22Rv1 (cell line): ENCODE data around the gene SMTNL2.

Experiments used
- H3K27ac ChIP-seq: fragments of 450-650 bp; 2 replicates; pipeline ENCODE4 v1.5.1; 2017
- ZFX ChIP-seq: fragments of 450-650 bp; IDR thresholded peaks from 2 replicates; pipeline ENCODE4 v1.6.1; 2017; ENCODE audit warnings: antibody characterized with exemption, borderline replicate concordance
- TF ChIP-seq, protein P1 (sequence below): fragments of 450-650 bp; IDR thresholded peaks from 2 replicates; pipeline ENCODE4 v1.5.1; 2017; ENCODE audit warnings: mild to moderate bottlenecking

Gene SMTNL2

DNA sequence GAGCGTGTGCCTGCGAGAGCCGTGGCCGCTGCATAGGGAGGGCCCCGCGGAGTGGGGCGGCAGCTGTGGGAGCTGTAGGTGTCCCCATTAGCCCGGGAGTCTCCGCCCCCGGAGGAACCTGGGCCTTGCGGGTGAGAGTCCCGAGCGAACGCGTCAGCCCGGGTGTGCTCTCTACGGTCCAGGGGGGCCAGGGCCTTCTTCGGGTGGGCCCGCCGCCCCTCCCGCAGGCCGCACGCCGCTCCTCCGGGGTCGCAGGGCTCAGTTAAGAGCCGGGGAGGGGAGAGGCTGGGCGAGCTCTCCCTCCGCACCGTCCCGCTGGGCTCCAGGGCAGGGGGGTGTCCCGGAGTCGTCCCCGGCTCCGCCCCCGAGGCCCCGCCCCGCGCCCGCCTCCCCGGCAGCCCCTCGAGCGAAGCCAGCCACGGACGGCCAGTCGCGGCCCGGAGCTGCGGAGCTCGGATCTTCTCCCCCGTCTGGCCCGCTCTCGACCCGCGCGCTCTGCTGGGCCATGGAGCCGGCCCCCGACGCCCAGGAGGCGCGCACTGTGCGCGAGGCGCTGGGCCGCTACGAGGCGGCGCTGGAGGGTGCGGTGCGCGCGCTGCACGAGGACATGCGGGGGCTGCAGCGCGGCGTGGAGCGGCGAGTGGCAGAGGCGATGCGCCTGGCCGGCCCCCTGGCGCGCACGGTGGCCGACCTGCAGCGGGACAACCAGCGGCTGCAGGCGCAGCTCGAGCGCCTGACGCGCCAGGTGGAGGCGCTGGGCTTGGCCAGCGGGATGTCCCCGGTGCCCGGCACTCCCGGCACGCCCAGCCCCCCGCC lies at the start of gene SMTNL2:
TSS of gene SMTNL2 (plus strand) at position 429 of the 816 bp plus-strand sequence. CDS start at position 506, 77 bp downstream.
- H3K27ac ChIP-seq, result no peak within 1 kb of the TSS
- no peak for TF ChIP-seq ZFX
- TF ChIP-seq, protein P1, sequence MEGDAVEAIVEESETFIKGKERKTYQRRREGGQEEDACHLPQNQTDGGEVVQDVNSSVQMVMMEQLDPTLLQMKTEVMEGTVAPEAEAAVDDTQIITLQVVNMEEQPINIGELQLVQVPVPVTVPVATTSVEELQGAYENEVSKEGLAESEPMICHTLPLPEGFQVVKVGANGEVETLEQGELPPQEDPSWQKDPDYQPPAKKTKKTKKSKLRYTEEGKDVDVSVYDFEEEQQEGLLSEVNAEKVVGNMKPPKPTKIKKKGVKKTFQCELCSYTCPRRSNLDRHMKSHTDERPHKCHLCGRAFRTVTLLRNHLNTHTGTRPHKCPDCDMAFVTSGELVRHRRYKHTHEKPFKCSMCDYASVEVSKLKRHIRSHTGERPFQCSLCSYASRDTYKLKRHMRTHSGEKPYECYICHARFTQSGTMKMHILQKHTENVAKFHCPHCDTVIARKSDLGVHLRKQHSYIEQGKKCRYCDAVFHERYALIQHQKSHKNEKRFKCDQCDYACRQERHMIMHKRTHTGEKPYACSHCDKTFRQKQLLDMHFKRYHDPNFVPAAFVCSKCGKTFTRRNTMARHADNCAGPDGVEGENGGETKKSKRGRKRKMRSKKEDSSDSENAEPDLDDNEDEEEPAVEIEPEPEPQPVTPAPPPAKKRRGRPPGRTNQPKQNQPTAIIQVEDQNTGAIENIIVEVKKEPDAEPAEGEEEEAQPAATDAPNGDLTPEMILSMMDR, result 0 out of 2 replicates have a peak, but pooled peaks have one; percentile 11

DNA sequence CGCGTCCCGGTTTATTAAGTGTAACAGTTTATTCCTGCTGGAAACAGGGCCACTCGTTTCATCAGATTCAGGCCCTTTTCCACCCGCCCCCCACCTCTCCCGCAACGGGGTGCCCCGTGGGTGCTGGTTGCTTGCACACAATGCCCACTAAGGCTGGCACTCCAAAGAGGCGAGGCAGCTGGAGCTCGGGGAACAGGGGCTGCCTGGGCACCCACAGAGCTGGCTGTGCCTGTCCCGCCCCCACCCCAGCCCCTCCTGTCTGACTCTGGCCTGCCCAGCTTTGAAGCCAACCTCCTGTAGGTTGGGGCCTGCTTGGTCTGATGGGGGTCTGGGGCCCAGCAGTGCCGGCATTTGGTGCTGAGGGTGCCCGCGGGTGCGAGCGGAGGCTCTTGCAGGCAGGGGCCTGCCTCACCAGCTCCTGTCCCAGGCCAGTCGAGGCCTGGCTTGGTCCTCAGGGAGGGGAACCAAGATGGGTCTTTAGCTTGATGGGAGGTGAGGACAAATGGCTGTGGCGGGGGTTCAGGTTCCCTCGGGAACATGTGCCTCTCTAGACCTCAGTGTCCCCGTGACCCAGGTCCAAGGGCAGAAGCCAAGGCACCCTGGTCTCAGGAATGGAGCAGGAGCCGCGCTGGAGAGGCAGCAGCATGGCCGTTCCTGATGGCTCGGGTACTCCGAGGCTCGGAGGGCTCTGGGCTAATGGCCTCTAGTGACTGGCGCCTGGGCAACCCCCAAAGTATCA lies 49.2 kb upstream of the SMTNL2 start:
- TF ChIP-seq, protein P1, result no peak
- no peak for TF ChIP-seq ZFX
- H3K27ac ChIP-seq, result no peak overlapping the region

DNA sequence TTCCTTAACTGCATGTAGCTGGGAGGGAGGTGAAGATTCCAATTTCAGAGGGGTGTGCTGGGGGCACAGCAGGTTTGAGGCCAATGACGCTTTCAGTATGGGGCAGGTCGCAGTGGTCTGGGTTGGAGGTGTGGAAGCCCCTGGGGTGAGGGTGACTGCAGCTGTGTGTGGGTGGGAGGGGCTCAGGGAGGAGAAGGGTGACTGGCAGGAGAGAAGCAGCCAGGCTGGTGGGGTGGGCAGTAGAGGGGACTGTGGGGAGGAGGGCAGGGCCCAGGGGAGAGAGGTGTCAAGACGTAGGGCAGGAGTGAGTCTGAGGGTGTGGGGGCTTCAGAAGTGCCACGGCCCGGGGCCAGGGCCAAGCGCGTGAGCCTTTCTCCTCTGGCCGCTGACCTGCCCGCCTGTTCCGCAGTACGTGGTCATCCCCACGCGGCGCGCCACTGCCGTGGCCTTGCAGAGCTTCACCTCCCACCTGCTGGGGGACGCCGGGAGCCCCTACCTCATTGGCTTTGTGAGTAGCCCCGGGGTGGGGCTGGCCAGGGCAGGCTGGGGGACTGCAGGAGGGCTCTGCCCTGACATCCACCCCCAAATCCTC lies 48.6 kb upstream of the SMTNL2 start:
- TF ChIP-seq, protein P1, result no peak
- TF ChIP-seq ZFX, result no peak
- H3K27ac ChIP-seq, result no peak overlapping the region

DNA sequence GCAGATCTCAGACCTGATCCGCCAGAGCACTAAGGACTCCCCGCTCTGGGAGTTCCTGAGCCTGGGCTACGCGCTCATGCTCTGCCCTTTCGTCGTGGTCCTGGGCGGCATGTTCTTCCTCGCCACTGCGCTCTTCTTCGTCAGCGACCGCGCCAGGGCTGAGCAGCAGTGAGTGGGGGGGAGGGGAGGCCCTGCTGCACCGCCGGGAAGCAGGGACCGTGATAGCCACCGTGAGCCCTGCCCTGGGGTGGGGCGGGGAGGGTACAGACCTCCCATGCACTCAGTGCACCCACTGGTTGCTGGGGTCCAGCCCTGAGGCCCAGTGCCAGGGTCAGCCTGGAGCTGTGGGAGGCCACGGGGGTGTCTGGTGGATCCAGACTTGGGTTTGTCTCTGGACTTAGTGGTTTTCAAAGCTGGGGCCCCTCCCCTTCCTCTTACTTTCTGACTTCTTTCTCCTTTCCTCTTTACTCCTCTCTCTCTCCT lies 48.0 kb upstream of the SMTNL2 start:
- no peak overlapping the region for H3K27ac ChIP-seq
- no peak for TF ChIP-seq ZFX
- TF ChIP-seq, protein P1, result no peak

DNA sequence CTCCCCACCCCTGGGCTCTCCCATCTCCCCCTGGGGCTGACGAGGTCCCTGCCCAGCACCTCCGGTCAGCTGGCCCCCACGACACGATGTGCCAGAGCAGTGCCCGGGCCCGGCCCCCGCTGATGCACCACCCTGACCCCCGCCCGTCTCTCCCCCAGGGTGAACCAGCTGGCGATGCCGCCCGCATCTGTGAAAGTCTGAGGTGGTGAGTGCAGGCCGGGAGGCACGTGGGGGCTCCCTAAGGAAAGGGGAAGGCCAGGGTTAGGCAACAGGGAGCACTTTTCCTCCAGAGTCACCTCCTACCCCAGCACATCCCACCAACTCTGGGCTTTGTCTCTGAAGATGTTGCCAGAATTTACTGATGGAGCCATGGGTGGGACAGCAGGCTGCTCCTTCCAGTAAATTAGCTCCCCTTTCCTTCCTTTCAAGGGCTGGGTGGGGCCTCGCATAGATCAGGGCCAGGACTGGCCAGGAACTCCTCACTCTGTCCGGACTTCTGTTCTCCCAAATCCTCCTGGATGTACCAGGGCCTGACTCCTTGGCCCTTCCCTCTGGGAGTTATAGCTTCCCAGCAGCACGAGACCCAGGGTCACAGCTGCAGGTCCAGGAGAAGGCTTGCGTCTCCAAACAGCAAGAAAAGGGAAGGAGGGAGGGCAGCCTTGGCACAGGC lies 47.5 kb upstream of the SMTNL2 start:
- peak overlapping the region; percentile 15; the same call in 1 of the 2 replicates for H3K27ac ChIP-seq
- TF ChIP-seq ZFX, result no peak
- TF ChIP-seq, protein P1, result no peak

DNA sequence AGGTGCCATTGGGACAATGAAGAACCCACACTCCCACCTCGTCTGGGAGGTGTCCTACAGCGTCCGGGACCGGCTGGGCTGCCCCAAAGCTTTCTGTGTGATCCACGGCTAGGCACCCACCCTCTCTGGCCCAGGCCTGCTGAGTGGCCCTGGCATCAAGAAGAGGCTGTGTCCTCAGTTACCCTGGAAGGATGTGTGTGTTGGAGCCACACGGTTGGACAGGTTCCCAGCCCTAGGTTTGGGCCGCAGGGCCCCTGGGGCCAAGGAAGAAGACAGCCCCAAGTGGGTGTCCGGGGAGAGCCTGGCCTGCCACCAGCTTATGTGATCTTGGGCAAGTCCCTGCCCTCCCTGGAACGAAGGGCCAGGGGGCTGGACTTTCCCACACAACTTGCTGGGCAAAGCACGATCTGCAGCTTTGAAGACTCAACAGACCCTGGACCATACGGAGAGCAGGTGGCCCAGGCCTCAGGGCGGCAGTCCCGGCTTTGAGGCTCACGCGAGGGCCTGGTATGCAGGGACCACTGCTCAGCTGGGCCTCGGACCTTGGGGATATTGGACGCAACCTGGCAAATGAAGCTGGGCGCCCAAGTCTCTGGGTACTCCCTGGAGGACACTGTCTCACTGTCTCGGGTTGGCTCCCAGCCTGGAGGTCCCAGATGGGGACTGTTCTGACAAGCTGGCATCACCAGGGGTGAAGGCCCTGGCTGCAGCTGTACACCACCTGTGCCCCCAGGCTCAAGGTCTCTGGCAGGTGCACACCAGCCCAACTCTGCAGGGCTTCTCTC lies 46.7 kb upstream of the SMTNL2 start:
- TF ChIP-seq ZFX, result no peak

More for the DNA sequence above, 46.7 kb upstream of the SMTNL2 start:
- H3K27ac ChIP-seq, result peak overlapping the region; percentile 15; the same call in 1 of the 2 replicates
